ENCODE results near the gene PPM1K. TPM values are rescaled to one million over a fixed set of nuclear protein-coding genes. Genes with fewer than 3 reads are reported as not detected.

PPM1K gene
- total and polyA plus RNA-seq, 4 donors: 5.2 to 45.9 (median 12.5) TPM

- no peak for TF ChIP-seq CTCF (IDR thresholded peaks at IDR 0.05; ENCODE audit: control extremely low read depth, extremely low read depth)
- Histone ChIP-seq H3K27ac (ENCODE audit: low read depth in 1 of 2, low read length in 1 of 2) (no peak overlapping the region), H3K9me3 (ENCODE audit: control insufficient read depth in 4 of 4, insufficient read depth in 3 of 4, low read length in 3 of 4) (no peaks in the 10 kb centered on the region), H3K4me1 (ENCODE audit: control insufficient read depth in 5 of 5, insufficient read depth in 5 of 5, low read length in 5 of 5) (no peaks in the 10 kb centered on the region), H3K27me3 (ENCODE audit: control insufficient read depth in 3 of 3, insufficient read depth in 3 of 3, low read length in 2 of 3) (no peaks in the 10 kb centered on the region), H3K9ac (ENCODE audit: insufficient read depth in 1 of 2, low read length in 2 of 2) (no peak overlapping the region), H3K36me3 (ENCODE audit: control insufficient read depth in 4 of 4, insufficient read depth in 4 of 4, low read length in 4 of 4) (peaks cover 9 to 30% (median 25%) of the 10 kb centered on the region in 4 donors), H3K4me3 (no peak overlapping the region)
- DNase-seq: no peak
- no peak for ATAC-seq (ENCODE audit: insufficient read depth, low FRiP score)
- WGBS, 2 donors: 93 to 100% methylated on average over 1 of the region's 1 CpG
Measured at GRCh38 chr4:88268913-88269312, 15.4 kb downstream of the PPM1K start.

- no peak overlapping the region for H3K4me3 ChIP-seq
- H3K9me3 ChIP-seq (ENCODE audit: control insufficient read depth in 4 of 4, insufficient read depth in 3 of 4, low read length in 3 of 4): no peaks in the 10 kb centered on the region
- H3K9ac ChIP-seq (ENCODE audit: insufficient read depth in 1 of 2, low read length in 2 of 2): no peak overlapping the region
- no peak overlapping the region for H3K27ac ChIP-seq (ENCODE audit: low read depth in 1 of 2, low read length in 1 of 2)
- no peak for ATAC-seq (ENCODE audit: insufficient read depth, low FRiP score)
- no peak for DNase-seq
- no peaks in the 10 kb centered on the region for H3K27me3 ChIP-seq (ENCODE audit: control insufficient read depth in 3 of 3, insufficient read depth in 3 of 3, low read length in 2 of 3)
- H3K36me3 ChIP-seq (ENCODE audit: control insufficient read depth in 4 of 4, insufficient read depth in 4 of 4, low read length in 4 of 4): peaks cover 9 to 45% (median 27%) of the 10 kb centered on the region in 4 donors
- WGBS, 2 donors: 94 to 95% methylated on average over 1 of the region's 1 CpG
- no peaks in the 10 kb centered on the region for H3K4me1 ChIP-seq (ENCODE audit: control insufficient read depth in 5 of 5, insufficient read depth in 5 of 5, low read length in 5 of 5)
- TF ChIP-seq CTCF (IDR thresholded peaks at IDR 0.05; ENCODE audit: control extremely low read depth, extremely low read depth): no peak
Measured at GRCh38 chr4:88264336-88264735, 20.0 kb downstream of the PPM1K start.

GRCh38 chr4:88257726-88258125 is 26.6 kb downstream of the PPM1K start:
- WGBS, 2 donors: 96 to 97% methylated on average over 2 of the region's 2 CpGs
- no peak overlapping the region for H3K27ac ChIP-seq (ENCODE audit: low read depth in 1 of 2, low read length in 1 of 2)
- no peaks in the 10 kb centered on the region for H3K4me1 ChIP-seq (ENCODE audit: control insufficient read depth in 5 of 5, insufficient read depth in 5 of 5, low read length in 5 of 5)
- no peak overlapping the region for H3K9ac ChIP-seq (ENCODE audit: insufficient read depth in 1 of 2, low read length in 2 of 2)
- DNase-seq (no peak), ATAC-seq (ENCODE audit: insufficient read depth, low FRiP score) (no peak)
- no peaks in the 10 kb centered on the region for H3K27me3 ChIP-seq (ENCODE audit: control insufficient read depth in 3 of 3, insufficient read depth in 3 of 3, low read length in 2 of 3)
- H3K9me3 ChIP-seq (ENCODE audit: control insufficient read depth in 4 of 4, insufficient read depth in 3 of 4, low read length in 3 of 4): no peaks in the 10 kb centered on the region
- peaks cover 0 to 8% (median 3%) of the 10 kb centered on the region in 4 donors for H3K36me3 ChIP-seq (ENCODE audit: control insufficient read depth in 4 of 4, insufficient read depth in 4 of 4, low read length in 4 of 4)
- TF ChIP-seq CTCF (IDR thresholded peaks at IDR 0.05; ENCODE audit: control extremely low read depth, extremely low read depth): no peak
- H3K4me3 ChIP-seq: no peak overlapping the region

GRCh38 chr4:88255111-88255510 is 29.2 kb downstream of the PPM1K start:
- H3K9ac ChIP-seq (ENCODE audit: insufficient read depth in 1 of 2, low read length in 2 of 2): no peak overlapping the region
- no peaks in the 10 kb centered on the region for H3K27me3 ChIP-seq (ENCODE audit: control insufficient read depth in 3 of 3, insufficient read depth in 3 of 3, low read length in 2 of 3)
- no peak for TF ChIP-seq CTCF (IDR thresholded peaks at IDR 0.05; ENCODE audit: control extremely low read depth, extremely low read depth)

More at GRCh38 chr4:88255111-88255510, 29.2 kb downstream of the PPM1K start:
- DNase-seq (no peak), ATAC-seq (ENCODE audit: insufficient read depth, low FRiP score) (no peak)
- no peak overlapping the region for H3K27ac ChIP-seq (ENCODE audit: low read depth in 1 of 2, low read length in 1 of 2)
- H3K4me3 ChIP-seq: no peak overlapping the region
- no peaks in the 10 kb centered on the region for H3K9me3 ChIP-seq (ENCODE audit: control insufficient read depth in 4 of 4, insufficient read depth in 3 of 4, low read length in 3 of 4)
- 75 to 82% methylated on average over 2 of the region's 2 CpGs for WGBS, 2 donors
- H3K4me1 ChIP-seq (ENCODE audit: control insufficient read depth in 5 of 5, insufficient read depth in 5 of 5, low read length in 5 of 5): no peaks in the 10 kb centered on the region
- peaks cover 0 to under 1% (median 0%) of the 10 kb centered on the region in 4 donors for H3K36me3 ChIP-seq (ENCODE audit: control insufficient read depth in 4 of 4, insufficient read depth in 4 of 4, low read length in 4 of 4)

All from lung (tissue), 12 donors.